ENCODE measurements around the gene SH3GL2.

The SH3GL2 gene

DNA sequence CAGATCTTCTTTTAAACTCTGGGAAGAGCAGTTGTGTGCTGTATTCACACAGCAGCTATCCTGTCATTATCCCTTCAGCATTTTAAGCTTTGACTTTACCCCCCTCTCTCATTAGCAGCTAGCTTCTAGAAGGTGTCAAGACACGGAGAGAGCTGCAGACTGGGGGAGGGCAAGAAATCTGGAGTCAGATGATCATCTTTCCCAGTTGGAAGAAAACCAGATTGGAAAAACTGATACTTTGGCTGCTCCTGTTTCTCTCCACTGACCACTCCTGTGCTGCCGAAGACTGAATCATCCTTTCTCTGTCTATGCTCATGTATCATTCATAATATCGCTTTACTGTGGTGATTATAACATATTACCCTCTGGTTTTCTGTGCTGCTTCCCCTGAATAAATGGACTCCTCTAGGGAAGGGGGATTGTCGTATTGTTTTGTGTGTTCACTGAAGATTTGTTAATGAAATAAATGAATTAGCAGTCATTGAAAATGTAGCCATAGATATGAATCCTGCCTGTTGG lies 75.1 kb downstream of the SH3GL2 start:
- Histone ChIP-seq H3K4me2 (ENCODE audit: low read length) (no peak overlapping the region), H3F3A (ENCODE audit: control insufficient read depth, insufficient read depth) (no peaks in the 10 kb centered on the region), H3K9me3 (ENCODE audit: control insufficient read depth, insufficient read depth, low read length) (no peaks in the 10 kb centered on the region), H3K4me1 (ENCODE audit: control insufficient read depth, low read length) (no peaks in the 10 kb centered on the region), H3K4me3 (ENCODE audit: low read length) (no peak overlapping the region), H3K27me3 (ENCODE audit: control insufficient read depth, low read length) (no peaks in the 10 kb centered on the region), H4K20me1 (ENCODE audit: control insufficient read depth, insufficient read depth, low read depth, low read length) (no peaks in the 10 kb centered on the region), H3K27ac (ENCODE audit: low read depth, low read length) (no peak overlapping the region), H3K9me2 (replicated peaks; ENCODE audit: control insufficient read depth, low read length) (no peaks in the 10 kb centered on the region), H3K79me2 (ENCODE audit: control insufficient read depth, low read length) (no peaks in the 10 kb centered on the region), H3K36me3 (ENCODE audit: control insufficient read depth, low read length) (no peaks in the 10 kb centered on the region)
- TF ChIP-seq, protein P1, sequence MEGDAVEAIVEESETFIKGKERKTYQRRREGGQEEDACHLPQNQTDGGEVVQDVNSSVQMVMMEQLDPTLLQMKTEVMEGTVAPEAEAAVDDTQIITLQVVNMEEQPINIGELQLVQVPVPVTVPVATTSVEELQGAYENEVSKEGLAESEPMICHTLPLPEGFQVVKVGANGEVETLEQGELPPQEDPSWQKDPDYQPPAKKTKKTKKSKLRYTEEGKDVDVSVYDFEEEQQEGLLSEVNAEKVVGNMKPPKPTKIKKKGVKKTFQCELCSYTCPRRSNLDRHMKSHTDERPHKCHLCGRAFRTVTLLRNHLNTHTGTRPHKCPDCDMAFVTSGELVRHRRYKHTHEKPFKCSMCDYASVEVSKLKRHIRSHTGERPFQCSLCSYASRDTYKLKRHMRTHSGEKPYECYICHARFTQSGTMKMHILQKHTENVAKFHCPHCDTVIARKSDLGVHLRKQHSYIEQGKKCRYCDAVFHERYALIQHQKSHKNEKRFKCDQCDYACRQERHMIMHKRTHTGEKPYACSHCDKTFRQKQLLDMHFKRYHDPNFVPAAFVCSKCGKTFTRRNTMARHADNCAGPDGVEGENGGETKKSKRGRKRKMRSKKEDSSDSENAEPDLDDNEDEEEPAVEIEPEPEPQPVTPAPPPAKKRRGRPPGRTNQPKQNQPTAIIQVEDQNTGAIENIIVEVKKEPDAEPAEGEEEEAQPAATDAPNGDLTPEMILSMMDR (IDR thresholded peaks at IDR 0.05; ENCODE audit: low read depth, low read length, poor library complexity, severe bottlenecking): no peak
- TF ChIP-seq EZH2phosphoT487 (IDR thresholded peaks at IDR 0.05; ENCODE audit: borderline replicate concordance, low read length): no peak

DNA sequence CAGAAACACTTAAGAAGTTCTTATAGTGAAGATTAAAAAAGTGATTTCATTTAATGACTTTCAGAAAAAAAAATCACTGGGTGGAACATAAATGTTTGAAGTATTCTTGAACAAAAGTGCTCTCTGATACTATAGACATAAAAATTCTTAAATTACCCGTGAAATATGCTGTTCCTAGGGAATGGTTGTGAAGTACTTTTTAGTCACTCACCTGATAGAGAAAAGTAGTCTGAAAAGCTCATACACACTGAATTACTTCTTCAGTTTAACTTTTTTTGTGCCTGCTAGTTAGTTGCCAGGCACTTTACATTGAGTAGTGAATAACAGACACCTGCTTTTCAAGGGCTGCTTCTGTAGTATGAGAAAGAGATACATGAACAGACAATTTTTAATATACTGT lies 78.0 kb downstream of the SH3GL2 start:
- Histone ChIP-seq H3K4me3 (ENCODE audit: low read length) (no peak overlapping the region), H3F3A (ENCODE audit: control insufficient read depth, insufficient read depth) (no peaks in the 10 kb centered on the region)

DNA sequence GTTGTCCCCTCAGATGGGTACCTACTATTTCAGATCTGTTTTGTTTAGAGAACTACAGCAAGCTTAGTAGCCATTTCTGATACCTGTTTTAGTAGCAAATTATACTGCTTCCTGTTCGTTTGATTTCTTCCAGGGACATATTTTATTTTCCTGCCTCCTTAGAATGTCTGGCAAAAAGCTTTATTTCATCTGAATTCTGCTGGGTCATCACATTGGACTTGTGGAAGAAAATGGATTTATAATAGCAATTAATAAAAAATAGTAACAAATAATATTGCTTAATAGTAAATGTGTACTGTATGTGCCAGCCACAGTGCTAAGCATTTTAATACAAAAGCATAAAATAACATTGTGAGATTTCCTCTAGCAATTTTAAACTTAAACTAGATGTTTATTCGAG lies 79.4 kb downstream of the SH3GL2 start:
- Histone ChIP-seq H3K4me3 (ENCODE audit: low read length) (no peak overlapping the region), H3F3A (ENCODE audit: control insufficient read depth, insufficient read depth) (no peaks in the 10 kb centered on the region), H3K9me2 (replicated peaks; ENCODE audit: control insufficient read depth, low read length) (no peaks in the 10 kb centered on the region), H3K9me3 (ENCODE audit: control insufficient read depth, insufficient read depth, low read length) (no peaks in the 10 kb centered on the region), H3K36me3 (ENCODE audit: control insufficient read depth, low read length) (no peaks in the 10 kb centered on the region), H4K20me1 (ENCODE audit: control insufficient read depth, insufficient read depth, low read depth, low read length) (no peaks in the 10 kb centered on the region), H3K27ac (ENCODE audit: low read depth, low read length) (no peak overlapping the region), H3K4me2 (ENCODE audit: low read length) (no peak overlapping the region), H3K79me2 (ENCODE audit: control insufficient read depth, low read length) (no peaks in the 10 kb centered on the region), H3K4me1 (ENCODE audit: control insufficient read depth, low read length) (no peaks in the 10 kb centered on the region), H3K27me3 (ENCODE audit: control insufficient read depth, low read length) (no peaks in the 10 kb centered on the region)
- TF ChIP-seq, protein P1 (IDR thresholded peaks at IDR 0.05; ENCODE audit: low read depth, low read length, poor library complexity, severe bottlenecking): no peak
- TF ChIP-seq EZH2phosphoT487 (IDR thresholded peaks at IDR 0.05; ENCODE audit: borderline replicate concordance, low read length): no peak

More for the DNA sequence above, 78.0 kb downstream of the SH3GL2 start:
- Histone ChIP-seq H3K4me2 (ENCODE audit: low read length) (no peak overlapping the region), H3K27ac (ENCODE audit: low read depth, low read length) (no peak overlapping the region), H3K79me2 (ENCODE audit: control insufficient read depth, low read length) (no peaks in the 10 kb centered on the region), H3K27me3 (ENCODE audit: control insufficient read depth, low read length) (no peaks in the 10 kb centered on the region), H3K36me3 (ENCODE audit: control insufficient read depth, low read length) (no peaks in the 10 kb centered on the region), H3K9me2 (replicated peaks; ENCODE audit: control insufficient read depth, low read length) (no peaks in the 10 kb centered on the region), H4K20me1 (ENCODE audit: control insufficient read depth, insufficient read depth, low read depth, low read length) (no peaks in the 10 kb centered on the region), H3K4me1 (ENCODE audit: control insufficient read depth, low read length) (no peaks in the 10 kb centered on the region), H3K9me3 (ENCODE audit: control insufficient read depth, insufficient read depth, low read length) (no peaks in the 10 kb centered on the region)
- no peak for TF ChIP-seq EZH2phosphoT487 (IDR thresholded peaks at IDR 0.05; ENCODE audit: borderline replicate concordance, low read length)
- TF ChIP-seq, protein P1 (IDR thresholded peaks at IDR 0.05; ENCODE audit: low read depth, low read length, poor library complexity, severe bottlenecking): no peak
